NCI-H2107 (cell line): ENCODE results near the gene MLLT3.

Source experiments
- DNase-seq: peaks from one replicate; lab custom pipeline; 2025; lab: John Stamatoyannopoulos, UW

MLLT3 gene

GRCh38 chr9:20335668-20336332 lies 286.5 kb downstream of the MLLT3 start:
- no peak for DNase-seq

- no peak for DNase-seq
Observed at GRCh38 chr9:20333991-20334390, 288.3 kb downstream of the MLLT3 start.

GRCh38 chr9:20331095-20331685 lies 291.1 kb downstream of the MLLT3 start:
- no peak for DNase-seq

GRCh38 chr9:20330688-20331087 lies 291.6 kb downstream of the MLLT3 start:
- no peak for DNase-seq

GRCh38 chr9:20326516-20326915 lies 295.8 kb downstream of the MLLT3 start:
- DNase-seq = no peak

- no peak for DNase-seq
Observed at GRCh38 chr9:20325008-20325407, 297.3 kb downstream of the MLLT3 start.

GRCh38 chr9:20322212-20322611 lies 300.1 kb downstream of the MLLT3 start:
- DNase-seq = no peak

GRCh38 chr9:20321423-20322082 lies 300.7 kb downstream of the MLLT3 start:
- no peak for DNase-seq

GRCh38 chr9:20320921-20321320 lies 301.4 kb downstream of the MLLT3 start:
- DNase-seq = no peak

- peak; percentile 8 for DNase-seq
Observed at GRCh38 chr9:20319641-20320337, 302.5 kb downstream of the MLLT3 start.

- DNase-seq = no peak
Observed at GRCh38 chr9:20319241-20319640, 303.1 kb downstream of the MLLT3 start.

GRCh38 chr9:20317701-20318100 lies 304.6 kb downstream of the MLLT3 start:
- no peak for DNase-seq

GRCh38 chr9:20316372-20316771 lies 305.9 kb downstream of the MLLT3 start:
- DNase-seq = no peak

GRCh38 chr9:20315677-20316076 lies 306.6 kb downstream of the MLLT3 start:
- no peak for DNase-seq

- no peak for DNase-seq
Observed at GRCh38 chr9:20314981-20315380, 307.3 kb downstream of the MLLT3 start.

GRCh38 chr9:20313415-20313814 lies 308.9 kb downstream of the MLLT3 start:
- DNase-seq = no peak

- DNase-seq = no peak
Observed at GRCh38 chr9:20312732-20313131, 309.6 kb downstream of the MLLT3 start.

- DNase-seq = no peak
Observed at GRCh38 chr9:20310024-20310423, 312.3 kb downstream of the MLLT3 start.

- DNase-seq = no peak
Observed at GRCh38 chr9:20309124-20309523, 313.2 kb downstream of the MLLT3 start.

- DNase-seq = no peak
Observed at GRCh38 chr9:20307621-20308020, 314.7 kb downstream of the MLLT3 start.

GRCh38 chr9:20305452-20305851 lies 316.8 kb downstream of the MLLT3 start:
- DNase-seq = no peak

GRCh38 chr9:20303996-20304395 lies 318.3 kb downstream of the MLLT3 start:
- no peak for DNase-seq

- no peak for DNase-seq
Observed at GRCh38 chr9:20303066-20303465, 319.2 kb downstream of the MLLT3 start.
